Activated naive CD8-positive, alpha-beta T cell treated with anti-CD3 and anti-CD28 coated beads, Interleukin-2, amount 50 U/mL, for 24 hours (primary cell): ENCODE data around the gene DCAF6.

ENCODE experiments used
- ATAC-seq: fragments of 150-1000 bp; cut with Tn5 transposase; one replicate; pipeline ENCODE4 v1.10.0; 2021
- DNase-seq: peaks from one replicate; pipeline ENCODE4 v3.0.0; 2021
- H3K27ac Mint-ChIP-seq: one replicate; pipeline ENCODE4 v1.8.0; 2021; ENCODE audit warnings: mild to moderate bottlenecking, mixed read lengths
- H3K27me3 Mint-ChIP-seq: one replicate; pipeline ENCODE4 v1.8.0; 2021; ENCODE audit warnings: mixed read lengths
- H3K36me3 Mint-ChIP-seq: one replicate; pipeline ENCODE4 v1.8.0; 2021; ENCODE audit warnings: low read depth, mixed read lengths
- H3K4me1 Mint-ChIP-seq: one replicate; pipeline ENCODE4 v1.8.0; 2021; ENCODE audit warnings: mixed read lengths
- H3K4me3 Mint-ChIP-seq: one replicate; pipeline ENCODE4 v1.8.0; 2021; ENCODE audit warnings: mild to moderate bottlenecking, moderate library complexity, mixed read lengths
- H3K9me3 Mint-ChIP-seq: one replicate; pipeline ENCODE4 v1.8.0; 2021; ENCODE audit warnings: mixed read lengths

Gene DCAF6

GRCh38 chr1:168000656-168001055 is 64.2 kb downstream of the DCAF6 start:
- no peak for DNase-seq
- H3K4me3 Mint-ChIP-seq, result no peak overlapping the region
- no peaks in the 10 kb centered on the region for H3K4me1 Mint-ChIP-seq
- no peaks in the 10 kb centered on the region for H3K27me3 Mint-ChIP-seq
- H3K27ac Mint-ChIP-seq, result no peak overlapping the region
- no peaks in the 10 kb centered on the region for H3K9me3 Mint-ChIP-seq
- peaks cover 22% of the 10 kb centered on the region for H3K36me3 Mint-ChIP-seq
- no peak for ATAC-seq

GRCh38 chr1:168001213-168001612 is 64.7 kb downstream of the DCAF6 start:
- DNase-seq, result no peak
- Mint-ChIP-seq H3K27me3 (no peaks in the 10 kb centered on the region), H3K4me3 (no peak overlapping the region), H3K27ac (no peak overlapping the region), H3K36me3 (peaks cover 22% of the 10 kb centered on the region), H3K4me1 (no peaks in the 10 kb centered on the region), H3K9me3 (no peaks in the 10 kb centered on the region)
- ATAC-seq, result no peak

GRCh38 chr1:168004531-168004930 is 68.0 kb downstream of the DCAF6 start:
- Mint-ChIP-seq H3K36me3 (peaks cover 30% of the 10 kb centered on the region), H3K4me3 (no peak overlapping the region), H3K4me1 (no peaks in the 10 kb centered on the region), H3K27me3 (no peaks in the 10 kb centered on the region), H3K27ac (no peak overlapping the region), H3K9me3 (no peaks in the 10 kb centered on the region)
- ATAC-seq (no peak), DNase-seq (no peak)

- H3K4me1 Mint-ChIP-seq, result no peaks in the 10 kb centered on the region
- H3K27me3 Mint-ChIP-seq, result no peaks in the 10 kb centered on the region
Observed at GRCh38 chr1:168005529-168005928, 69.0 kb downstream of the DCAF6 start.

GRCh38 chr1:168007691-168008090 is 71.2 kb downstream of the DCAF6 start:
- H3K4me3 Mint-ChIP-seq, result no peak overlapping the region
- no peaks in the 10 kb centered on the region for H3K27me3 Mint-ChIP-seq
- DNase-seq (no peak), ATAC-seq (no peak)
- no peaks in the 10 kb centered on the region for H3K4me1 Mint-ChIP-seq
- no peak overlapping the region for H3K27ac Mint-ChIP-seq
- H3K9me3 Mint-ChIP-seq, result no peaks in the 10 kb centered on the region
- H3K36me3 Mint-ChIP-seq, result peaks cover 35% of the 10 kb centered on the region

More at GRCh38 chr1:168005529-168005928, 69.0 kb downstream of the DCAF6 start:
- H3K4me3 Mint-ChIP-seq, result no peak overlapping the region
- DNase-seq, result no peak
- H3K9me3 Mint-ChIP-seq, result no peaks in the 10 kb centered on the region
- H3K27ac Mint-ChIP-seq, result no peak overlapping the region
- ATAC-seq, result no peak
- H3K36me3 Mint-ChIP-seq, result peaks cover 31% of the 10 kb centered on the region

- Mint-ChIP-seq H3K36me3 (peaks cover 35% of the 10 kb centered on the region), H3K27ac (no peak overlapping the region), H3K9me3 (no peaks in the 10 kb centered on the region), H3K4me3 (no peak overlapping the region), H3K27me3 (no peaks in the 10 kb centered on the region), H3K4me1 (no peaks in the 10 kb centered on the region)
- ATAC-seq (no peak), DNase-seq (no peak)
Observed at GRCh38 chr1:168008595-168008994, 72.1 kb downstream of the DCAF6 start.

GRCh38 chr1:168009322-168009721 is 72.8 kb downstream of the DCAF6 start:
- Mint-ChIP-seq H3K4me1 (no peaks in the 10 kb centered on the region), H3K27ac (no peak overlapping the region), H3K27me3 (no peaks in the 10 kb centered on the region), H3K4me3 (no peak overlapping the region), H3K36me3 (peaks cover 36% of the 10 kb centered on the region), H3K9me3 (no peaks in the 10 kb centered on the region)
- ATAC-seq (no peak), DNase-seq (no peak)

- no peak overlapping the region for H3K4me3 Mint-ChIP-seq
- H3K27ac Mint-ChIP-seq, result no peak overlapping the region
- H3K4me1 Mint-ChIP-seq, result no peaks in the 10 kb centered on the region
- H3K27me3 Mint-ChIP-seq, result no peaks in the 10 kb centered on the region
- ATAC-seq (peak; percentile 57), DNase-seq (no peak)
- H3K36me3 Mint-ChIP-seq, result peaks cover 15% of the 10 kb centered on the region
- H3K9me3 Mint-ChIP-seq, result no peaks in the 10 kb centered on the region
Observed at GRCh38 chr1:168019407-168019806, 82.9 kb downstream of the DCAF6 start.

- Mint-ChIP-seq H3K4me1 (no peaks in the 10 kb centered on the region), H3K4me3 (no peak overlapping the region), H3K9me3 (no peaks in the 10 kb centered on the region), H3K27ac (no peak overlapping the region), H3K27me3 (no peaks in the 10 kb centered on the region), H3K36me3 (peaks cover 11% of the 10 kb centered on the region)
- ATAC-seq, result no peak
- no peak for DNase-seq
Observed at GRCh38 chr1:168031198-168031597, 94.7 kb downstream of the DCAF6 start.

- Mint-ChIP-seq H3K36me3 (peaks cover 11% of the 10 kb centered on the region), H3K27me3 (no peaks in the 10 kb centered on the region), H3K4me3 (no peak overlapping the region), H3K9me3 (no peaks in the 10 kb centered on the region), H3K27ac (no peak overlapping the region), H3K4me1 (no peaks in the 10 kb centered on the region)
- no peak for DNase-seq
- no peak for ATAC-seq
Observed at GRCh38 chr1:168031627-168032026, 95.1 kb downstream of the DCAF6 start.

- Mint-ChIP-seq H3K36me3 (peaks cover 11% of the 10 kb centered on the region), H3K27me3 (no peaks in the 10 kb centered on the region), H3K4me1 (no peaks in the 10 kb centered on the region), H3K9me3 (no peaks in the 10 kb centered on the region), H3K27ac (no peak overlapping the region), H3K4me3 (no peak overlapping the region)
- ATAC-seq (no peak), DNase-seq (no peak)
Observed at GRCh38 chr1:168032029-168032428, 95.5 kb downstream of the DCAF6 start.

GRCh38 chr1:168035345-168035744 is 98.9 kb downstream of the DCAF6 start:
- Mint-ChIP-seq H3K36me3 (peaks cover 7% of the 10 kb centered on the region), H3K9me3 (no peaks in the 10 kb centered on the region), H3K27me3 (no peaks in the 10 kb centered on the region), H3K4me1 (no peaks in the 10 kb centered on the region), H3K4me3 (no peak overlapping the region), H3K27ac (no peak overlapping the region)
- no peak for DNase-seq
- ATAC-seq, result no peak

- ATAC-seq, result no peak
- Mint-ChIP-seq H3K36me3 (peaks cover 20% of the 10 kb centered on the region), H3K27ac (no peak overlapping the region), H3K4me1 (no peaks in the 10 kb centered on the region), H3K4me3 (no peak overlapping the region), H3K9me3 (no peaks in the 10 kb centered on the region), H3K27me3 (no peaks in the 10 kb centered on the region)
- DNase-seq, result no peak
Observed at GRCh38 chr1:168042362-168042761, 105.9 kb downstream of the DCAF6 start.

GRCh38 chr1:168045311-168045710 is 108.8 kb downstream of the DCAF6 start:
- H3K27me3 Mint-ChIP-seq, result no peaks in the 10 kb centered on the region
- no peaks in the 10 kb centered on the region for H3K9me3 Mint-ChIP-seq
- DNase-seq (no peak), ATAC-seq (no peak)
- H3K36me3 Mint-ChIP-seq, result peaks cover 23% of the 10 kb centered on the region
- H3K27ac Mint-ChIP-seq, result no peak overlapping the region
- H3K4me1 Mint-ChIP-seq, result no peaks in the 10 kb centered on the region
- H3K4me3 Mint-ChIP-seq, result no peak overlapping the region

- Mint-ChIP-seq H3K36me3 (peaks cover 5% of the 10 kb centered on the region), H3K27me3 (no peaks in the 10 kb centered on the region), H3K4me1 (no peaks in the 10 kb centered on the region), H3K9me3 (no peaks in the 10 kb centered on the region), H3K4me3 (no peak overlapping the region), H3K27ac (no peak overlapping the region)
- ATAC-seq (no peak), DNase-seq (no peak)
Observed at GRCh38 chr1:168050307-168050706, 113.8 kb downstream of the DCAF6 start.

GRCh38 chr1:168050880-168051279 is 114.4 kb downstream of the DCAF6 start:
- Mint-ChIP-seq H3K27ac (no peak overlapping the region), H3K9me3 (no peaks in the 10 kb centered on the region), H3K27me3 (no peaks in the 10 kb centered on the region), H3K36me3 (peaks cover 5% of the 10 kb centered on the region), H3K4me3 (no peak overlapping the region), H3K4me1 (no peaks in the 10 kb centered on the region)
- DNase-seq (no peak), ATAC-seq (no peak)
